Measurements from ENCODE around the gene ATP6V1F.

DNA sequence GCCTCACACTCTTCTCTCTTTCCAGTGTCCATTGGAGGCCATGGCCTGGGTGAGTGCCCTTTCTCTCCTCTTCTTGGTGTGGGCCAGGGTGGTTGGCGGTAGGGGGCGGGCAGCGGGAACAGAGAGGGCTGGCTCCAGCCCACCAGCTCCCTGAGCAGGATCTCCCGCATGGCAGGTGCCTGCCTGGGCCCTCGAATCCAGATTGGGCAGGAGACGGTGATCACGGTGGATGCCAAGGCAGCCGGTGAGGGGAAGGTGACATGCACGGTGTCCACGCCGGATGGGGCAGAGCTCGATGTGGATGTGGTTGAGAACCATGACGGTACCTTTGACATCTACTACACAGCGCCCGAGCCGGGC, 13.5 kb upstream of the ATP6V1F start:
- TF ChIP-seq PAX5 (IDR thresholded peaks at IDR 0.05; ENCODE audit: insufficient read depth, low read length, severe bottlenecking) (no peak), POLR2A (IDR thresholded peaks at IDR 0.05; ENCODE audit: low read depth, low read length) (no peak), POLR2AphosphoS5 (IDR thresholded peaks at IDR 0.05; ENCODE audit: low read depth, low read length) (no peak), SPI1 (IDR thresholded peaks at IDR 0.05; ENCODE audit: low read depth, low read length) (no peak)

All from GM12891 (cell line).